T-helper 2 cell treated with Interferon-gamma antibody and Interleukin-4, amounts not matched to agents 100 ng/mL and 5 ng/mL, for 36 hours (primary cell): ENCODE data around the gene POR. TPM values are rescaled to one million over a fixed set of nuclear protein-coding genes. Genes with fewer than 3 reads are reported as not detected.
"Not testable (repeated sequence)": the region's sequence is repeated elsewhere in the genome, so short reads cannot be mapped to it uniquely, and the experiment has no call there.

Source experiments
- intact Hi-C: fragments of 100-400 bp; cut with micrococcal nuclease; formaldehyde crosslinking; loops from one replicate; pipeline ENCODE4 v1.15.1; 2023
- total RNA-seq: library from RNA; stranded (reverse); gene quantifications from 2 replicates; pipeline ENCODE4 v1.2.3, GENCODE V29; 2022

Gene POR
- total RNA-seq, 1 donor from 2014 or later: 49.4 TPM

- intact Hi-C loops: no loop called here
Observed at GRCh38 chr7:75988568-75989499, 73.9 kb downstream of the POR start.

GRCh38 chr7:75989500-75990388 lies 74.8 kb downstream of the POR start:
- intact Hi-C loops: no loop called here

GRCh38 chr7:75991531-75992082 lies 76.7 kb downstream of the POR start:
- intact Hi-C loops: no loop called here

GRCh38 chr7:75992083-75992755 lies 77.3 kb downstream of the POR start:
- intact Hi-C loops: no loop called here

GRCh38 chr7:75993689-75994387 lies 78.9 kb downstream of the POR start:
- intact Hi-C loops: loop anchor here (1.0 kb wide), 2 partner anchors 53 to 79 kb away; partner anchors contain the start of genes POR and STYXL1

- intact Hi-C loops: loop anchor here (1.0 kb wide), 2 partner anchors 53 to 79 kb away; partner anchors contain the start of genes POR and STYXL1
Observed at GRCh38 chr7:75994388-75995051, 79.6 kb downstream of the POR start, which contains the start of gene TMEM120A. Gene TMEM120A (minus strand): TSS chr7:75994595. CDS start chr7:75994570, 25 bp downstream.

GRCh38 chr7:75995052-75995471 lies 80.1 kb downstream of the POR start:
- intact Hi-C loops: no loop called here

- intact Hi-C loops: no loop called here
Observed at GRCh38 chr7:75995996-75996395, 81.0 kb downstream of the POR start.

- intact Hi-C loops: no loop called here
Observed at GRCh38 chr7:75996476-75996875, 81.5 kb downstream of the POR start.

GRCh38 chr7:75998038-75998437 lies 83.1 kb downstream of the POR start:
- intact Hi-C loops: no loop called here

- intact Hi-C loops: no loop called here
Observed at GRCh38 chr7:76000566-76000965, 85.6 kb downstream of the POR start.

GRCh38 chr7:76002139-76002538 lies 87.2 kb downstream of the POR start:
- intact Hi-C loops: no loop called here

GRCh38 chr7:76002822-76003221 lies 87.9 kb downstream of the POR start:
- intact Hi-C loops: no loop called here

- intact Hi-C loops: no loop called here
Observed at GRCh38 chr7:76003351-76003750, 88.4 kb downstream of the POR start.

GRCh38 chr7:76005004-76005403 lies 90.0 kb downstream of the POR start:
- intact Hi-C loops: not testable (repeated sequence)

- intact Hi-C loops: no loop called here
Observed at GRCh38 chr7:76008156-76008687, 93.3 kb downstream of the POR start.

GRCh38 chr7:76009672-76010600 lies 95.0 kb downstream of the POR start:
- intact Hi-C loops: loop anchor here (1.0 kb wide), 1 partner anchor 131 kb away; the partner anchor contains the start of gene RHBDD2

- intact Hi-C loops: no loop called here
Observed at GRCh38 chr7:76011442-76011861, 96.5 kb downstream of the POR start.
